Middle frontal gyrus (tissue), 1 donor: ENCODE measurements around the gene PHLPP1.

Experiments used
- DNase-seq: peaks from one replicate; pipeline ENCODE4 v3.0.0-alpha.2; 2015; ENCODE audit warnings: low spot score; ENCODE audit errors: extremely low spot score

PHLPP1 gene

DNA sequence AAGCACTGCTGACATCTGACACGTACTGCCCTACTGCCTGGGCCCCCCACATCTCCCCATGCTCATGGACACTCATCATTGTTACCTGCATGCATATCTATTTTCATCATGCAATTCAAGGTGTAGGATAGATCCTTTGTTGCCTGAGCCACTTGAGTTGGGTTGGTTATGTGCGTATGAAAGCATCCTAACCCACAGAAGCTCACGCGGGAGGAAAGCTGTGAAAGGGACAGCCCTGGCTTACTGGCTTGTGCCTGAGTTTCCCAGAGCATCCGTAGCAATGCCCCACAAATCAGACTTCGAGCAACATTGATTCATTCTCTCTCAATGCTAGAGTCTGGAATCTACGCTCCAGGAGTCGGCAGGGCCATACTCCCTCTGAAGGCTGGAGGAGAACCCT is 285.5 kb downstream of the PHLPP1 start:
- no peak for DNase-seq

DNA sequence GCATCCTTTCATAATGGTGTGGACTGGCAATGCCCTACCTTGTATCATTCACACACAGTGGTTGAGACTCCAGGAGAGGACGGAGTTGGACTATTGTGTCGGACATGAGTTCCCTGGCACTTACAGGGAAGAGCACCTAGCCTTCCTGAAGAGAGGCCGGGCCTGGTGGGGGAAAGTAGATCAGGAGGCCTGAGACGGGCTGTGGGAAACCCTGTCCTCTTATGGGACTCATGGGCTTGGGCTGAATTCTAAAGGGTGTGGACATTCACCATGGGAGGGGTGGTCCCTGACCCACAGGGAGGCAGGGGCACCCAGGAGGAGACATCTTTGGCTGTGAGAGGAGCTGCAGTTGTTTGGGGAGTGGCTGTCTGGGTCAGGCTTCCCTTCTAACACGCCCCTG is 286.5 kb downstream of the PHLPP1 start:
- DNase-seq = no peak

DNA sequence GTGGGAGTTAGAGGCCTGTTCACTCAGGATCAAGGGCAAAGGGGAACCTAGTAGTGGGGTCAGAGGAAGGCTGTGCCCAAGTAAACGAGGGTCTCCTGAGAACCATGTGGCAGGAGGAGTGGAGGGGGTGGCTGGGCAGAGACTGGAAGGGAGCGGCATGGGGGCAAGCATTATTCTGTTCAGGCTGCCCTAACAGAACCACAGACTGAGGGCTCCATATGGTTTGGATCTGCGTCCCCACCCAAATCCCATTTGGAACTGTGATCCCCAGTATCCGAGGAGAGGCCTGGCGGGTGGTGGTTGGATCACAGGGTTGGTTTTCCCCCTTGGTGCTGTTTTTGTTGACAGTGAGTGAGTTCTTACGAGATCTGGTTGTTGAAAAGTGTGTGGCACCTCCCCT is 287.0 kb downstream of the PHLPP1 start:
- no peak for DNase-seq

DNA sequence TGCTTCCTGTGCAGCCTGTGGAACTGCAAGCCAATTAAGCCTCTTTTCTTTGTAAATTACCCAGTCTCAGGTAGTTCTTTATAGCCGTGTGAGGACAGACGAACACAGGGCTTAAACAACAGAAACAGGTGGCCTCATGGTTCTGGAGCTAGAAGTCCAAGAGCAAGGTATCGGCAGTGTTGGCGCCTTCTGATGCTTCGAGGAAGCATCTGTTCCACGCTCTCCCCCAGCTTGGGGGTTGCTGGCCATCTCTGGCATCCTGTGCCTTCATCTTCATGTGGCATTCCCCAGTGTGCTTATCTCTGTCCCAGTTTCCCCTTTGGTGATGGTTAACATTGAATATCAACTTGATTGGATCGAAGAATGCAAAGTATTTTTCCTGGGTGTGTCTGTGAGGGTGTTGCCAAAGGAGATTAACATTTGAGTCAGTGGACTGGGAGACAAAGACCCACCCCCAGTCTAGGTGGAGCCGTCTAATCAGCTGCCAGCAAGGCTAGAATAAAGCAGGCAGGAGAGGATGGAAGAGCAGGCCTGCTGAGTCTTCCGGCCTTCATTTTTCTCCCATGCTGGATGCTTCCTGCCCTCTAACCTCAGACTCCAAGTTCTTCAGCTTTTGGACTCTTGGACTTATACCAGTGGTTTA is 287.6 kb downstream of the PHLPP1 start:
- DNase-seq = no peak

GRCh38 chr18:63003899-63004298 is 288.6 kb downstream of the PHLPP1 start:
- no peak for DNase-seq

DNA sequence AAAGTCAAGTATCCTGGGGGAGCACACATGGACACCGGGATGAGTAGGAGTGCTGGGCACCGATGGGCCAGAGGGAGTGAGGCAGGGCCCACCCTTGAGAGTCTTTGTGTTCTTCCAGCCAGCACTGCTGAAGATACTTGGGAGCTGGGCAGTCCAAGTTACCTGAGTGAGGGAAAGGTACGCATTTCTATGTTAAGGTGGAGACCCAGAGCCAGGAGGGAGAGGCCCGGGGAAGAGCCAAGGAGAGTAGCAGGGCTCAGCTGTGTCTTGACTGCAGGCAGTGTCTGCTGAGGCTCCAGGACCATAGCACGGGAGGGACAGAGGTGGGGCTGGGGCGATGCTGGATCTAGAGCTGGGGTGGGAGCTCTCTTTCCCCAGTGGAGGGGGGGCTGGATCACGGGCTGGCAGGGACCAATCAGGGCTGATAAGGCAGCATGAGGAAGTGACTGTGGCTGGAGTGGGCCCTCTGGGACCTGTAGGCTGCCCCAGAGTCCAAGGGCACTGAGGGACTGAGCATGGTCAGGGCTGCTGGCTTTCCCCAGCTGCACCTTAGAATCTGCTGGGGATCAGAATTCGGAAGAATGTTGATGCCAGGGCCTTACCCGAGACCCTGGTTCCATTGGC is 289.2 kb downstream of the PHLPP1 start:
- no peak for DNase-seq

DNA sequence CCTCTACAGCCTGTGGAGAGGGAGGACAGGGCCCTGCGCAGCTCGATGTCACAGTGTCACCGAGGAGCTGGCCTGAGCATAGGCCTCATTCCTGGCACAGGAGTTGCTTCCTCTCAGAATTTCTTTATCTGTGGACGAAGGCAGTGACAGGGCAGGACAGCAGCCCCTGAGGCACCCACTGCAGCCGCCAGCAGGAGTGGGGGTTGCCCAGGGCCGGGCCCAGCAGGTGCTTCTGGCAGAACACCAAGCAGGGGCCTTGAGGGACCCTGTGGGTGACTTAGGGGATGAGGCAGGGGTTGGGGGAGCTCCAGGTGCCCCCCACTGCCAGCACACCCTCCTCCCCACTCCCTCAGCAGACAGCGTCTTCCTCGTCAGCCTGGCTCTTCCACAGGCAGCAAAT is 290.0 kb downstream of the PHLPP1 start:
- DNase-seq = no peak

DNA sequence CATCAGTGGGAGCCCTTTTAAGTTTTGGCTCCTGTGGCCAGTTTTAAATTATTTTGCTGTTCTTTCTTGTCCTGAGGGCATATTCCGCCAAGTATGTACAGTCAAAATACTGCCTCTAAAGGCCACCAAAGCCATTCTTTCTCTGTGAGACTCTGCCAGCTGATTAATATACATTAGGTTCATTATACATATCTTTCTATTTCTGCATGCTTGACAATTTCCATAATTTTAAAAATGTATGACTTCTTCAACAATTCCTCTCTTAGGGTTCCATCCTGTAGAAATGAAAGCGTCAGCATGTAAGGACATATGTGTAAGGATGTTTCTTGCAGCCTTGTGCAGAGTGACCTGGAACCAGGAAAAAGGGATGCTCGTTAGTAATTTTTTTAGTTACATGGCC is 291.9 kb downstream of the PHLPP1 start:
- DNase-seq = no peak

DNA sequence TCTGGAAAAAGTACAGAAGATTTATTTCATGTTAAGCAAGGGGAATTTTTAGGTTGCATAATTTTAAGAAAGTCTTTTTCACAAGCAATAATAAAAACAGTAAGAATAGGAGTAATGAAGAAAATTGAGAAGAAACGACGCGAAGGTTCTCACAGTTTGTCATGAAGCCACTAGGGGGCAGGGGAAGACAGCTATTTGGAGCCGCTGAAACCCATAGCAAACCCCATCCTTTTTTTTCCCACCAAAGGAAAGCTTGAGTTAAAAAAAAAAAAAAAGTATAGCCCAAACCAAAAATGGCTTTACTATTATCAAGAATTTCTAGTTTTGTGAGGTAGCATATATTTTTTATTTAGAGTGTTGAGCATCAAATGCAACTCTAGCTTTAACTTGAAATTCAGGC is 300.9 kb downstream of the PHLPP1 start:
- DNase-seq = peak; percentile 45

DNA sequence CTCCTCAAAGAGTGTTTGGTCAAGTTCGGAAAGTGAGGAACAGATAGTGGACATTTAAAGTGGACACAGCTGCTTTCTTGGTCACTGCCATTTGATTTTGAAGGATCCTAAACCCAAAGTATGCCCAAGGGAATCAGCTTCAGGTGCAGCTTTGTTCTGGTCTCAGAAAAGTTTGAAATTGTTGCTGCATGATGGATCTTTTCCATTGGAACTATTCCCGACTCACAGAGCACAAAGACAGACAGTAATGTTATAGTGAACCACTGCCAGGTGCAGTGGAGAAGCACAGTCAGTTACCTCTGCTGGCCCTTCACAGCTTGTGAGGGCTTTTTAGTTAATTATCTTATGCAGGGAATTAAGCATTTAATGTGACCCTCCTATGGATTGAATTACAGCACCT is 301.7 kb downstream of the PHLPP1 start:
- DNase-seq = no peak

GRCh38 chr18:63017977-63018376 is 302.6 kb downstream of the PHLPP1 start:
- DNase-seq = no peak

GRCh38 chr18:63022429-63023022 is 307.2 kb downstream of the PHLPP1 start:
- no peak for DNase-seq

- no peak for DNase-seq
Measured at GRCh38 chr18:63025251-63026090, 310.1 kb downstream of the PHLPP1 start.

- DNase-seq = no peak
Measured at GRCh38 chr18:63028380-63028779, 313.0 kb downstream of the PHLPP1 start.
